Measurements from ENCODE around the gene DOK6. TPM values are rescaled to one million over a fixed set of nuclear protein-coding genes. Genes with fewer than 3 reads are reported as not detected.

Gene DOK6
- total and polyA plus RNA-seq, 8 donors = 0.15 to 1.3 (median 0.33) TPM

- Histone ChIP-seq H3K4me3 (no peak overlapping the region), H3K9me3 (no peaks in the 10 kb centered on the region), H3K36me3 (no peaks in the 10 kb centered on the region), H3K27ac (no peak overlapping the region), H3K4me1 (no peaks in the 10 kb centered on the region), H3K27me3 (no peaks in the 10 kb centered on the region)
- ATAC-seq = no peak
- no peak for FAIRE-seq
- WGBS, 2 donors = 44 to 54% methylated on average over 4 of the region's 4 CpGs
- intact Hi-C loops (cut with DNase I) = no loop called here
- no peak for TF ChIP-seq CTCF (IDR thresholded peaks at IDR 0.05)
- DNase-seq = no peak
Measured at GRCh38 chr18:69865776-69866175, 465.1 kb downstream of the DOK6 start.

- H3K4me1 ChIP-seq = no peaks in the 10 kb centered on the region
- ATAC-seq (no peak), FAIRE-seq (no peak), DNase-seq (no peak)
- WGBS, 2 donors = 89 to 92% methylated on average over 4 of the region's 4 CpGs
- H3K9me3 ChIP-seq = no peaks in the 10 kb centered on the region
- no peak overlapping the region for H3K4me3 ChIP-seq
- TF ChIP-seq CTCF (IDR thresholded peaks at IDR 0.05) = no peak
- H3K36me3 ChIP-seq = no peaks in the 10 kb centered on the region
- H3K27ac ChIP-seq = no peak overlapping the region
- intact Hi-C loops (cut with DNase I) = no loop called here
- no peaks in the 10 kb centered on the region for H3K27me3 ChIP-seq
Measured at GRCh38 chr18:69866212-69866611, 465.5 kb downstream of the DOK6 start.

- no peak for DNase-seq
- H3K27ac ChIP-seq = no peak overlapping the region
- no peak overlapping the region for H3K4me3 ChIP-seq
- no peaks in the 10 kb centered on the region for H3K27me3 ChIP-seq
- ATAC-seq = no peak
- no peaks in the 10 kb centered on the region for H3K4me1 ChIP-seq
- 86 to 92% methylated on average over 4 of the region's 4 CpGs for WGBS, 2 donors
- H3K36me3 ChIP-seq = no peaks in the 10 kb centered on the region
- no peaks in the 10 kb centered on the region for H3K9me3 ChIP-seq
- TF ChIP-seq CTCF (IDR thresholded peaks at IDR 0.05) = no peak
- FAIRE-seq = no peak
- intact Hi-C loops (cut with DNase I) = no loop called here
Measured at GRCh38 chr18:69870736-69871135, 470.0 kb downstream of the DOK6 start.

- Histone ChIP-seq H3K9me3 (no peaks in the 10 kb centered on the region), H3K27ac (no peak overlapping the region), H3K4me3 (no peak overlapping the region), H3K4me1 (no peaks in the 10 kb centered on the region), H3K36me3 (no peaks in the 10 kb centered on the region), H3K27me3 (no peaks in the 10 kb centered on the region)
- intact Hi-C loops (cut with DNase I) = no loop called here
- ATAC-seq (no peak), DNase-seq (no peak), FAIRE-seq (no peak)
- WGBS, 2 donors = 88 to 95% methylated on average over 2 of the region's 2 CpGs
- no peak for TF ChIP-seq CTCF (IDR thresholded peaks at IDR 0.05)
Measured at GRCh38 chr18:69871363-69871762, 470.7 kb downstream of the DOK6 start.

GRCh38 chr18:69872661-69873060 lies 472.0 kb downstream of the DOK6 start:
- ATAC-seq (no peak), DNase-seq (no peak), FAIRE-seq (no peak)
- H3K4me1 ChIP-seq = no peaks in the 10 kb centered on the region
- intact Hi-C loops (cut with DNase I) = no loop called here
- H3K27ac ChIP-seq = no peak overlapping the region
- no peak for TF ChIP-seq CTCF (IDR thresholded peaks at IDR 0.05)
- H3K36me3 ChIP-seq = no peaks in the 10 kb centered on the region
- no peaks in the 10 kb centered on the region for H3K27me3 ChIP-seq
- WGBS, 2 donors = 82 to 83% methylated on average over 4 of the region's 4 CpGs
- H3K9me3 ChIP-seq = no peaks in the 10 kb centered on the region
- no peak overlapping the region for H3K4me3 ChIP-seq
